ENCODE results near the gene GJA3.

GRCh38 chr13:20125129-20125782, 35.6 kb downstream of the GJA3 start:
- TF ChIP-seq EZH2 (IDR thresholded peaks at IDR 0.05; ENCODE audit: borderline replicate concordance) (no peak), CTCF (IDR thresholded peaks at IDR 0.05; ENCODE audit: poor library complexity) (no peak)

Data from hepatocyte (in vitro differentiated cells).